ENCODE results near the gene ARF1.

ARF1 gene

GRCh38 chr1:228082214-228082917 lies at the start of gene ARF1:
TSS of gene ARF1 (plus strand) at chr1:228082708. CDS start at chr1:228097115, 14,407 bp downstream.
- peak within 1 kb of the TSS; percentile 98 for H3K9ac ChIP-seq (ENCODE audit: low read length)
- H2AFZ ChIP-seq (ENCODE audit: low read depth, low read length, severe bottlenecking): peak within 1 kb of the TSS; percentile 75
- peak within 1 kb of the TSS; percentile 93 for H3K4me3 ChIP-seq (ENCODE audit: insufficient read depth, low read length, poor library complexity, severe bottlenecking)
- peak within 1 kb of the TSS; percentile 77 for H3K4me2 ChIP-seq (ENCODE audit: low read depth, low read length, poor library complexity, severe bottlenecking)
- H4K20me1 ChIP-seq (ENCODE audit: low read depth, low read length): peaks cover 31% of the 10 kb centered on the region
- TF ChIP-seq CTCF (IDR thresholded peaks at IDR 0.05; ENCODE audit: insufficient read depth, low read length, poor library complexity, severe bottlenecking): no peak
- TF ChIP-seq EZH2phosphoT487 (conservative IDR thresholded peaks at IDR 0.05; ENCODE audit: low read length): no peak
- peak within 1 kb of the TSS; percentile 68 for H3K27ac ChIP-seq (ENCODE audit: low read depth, low read length)
- H3K36me3 ChIP-seq (ENCODE audit: low read length): no peaks in the 10 kb centered on the region
- H3F3A ChIP-seq (ENCODE audit: insufficient read depth): no peaks in the 10 kb centered on the region
- H3K9me2 ChIP-seq (replicated peaks; ENCODE audit: insufficient read depth, low read length): no peaks in the 10 kb centered on the region
- H3K9me3 ChIP-seq (ENCODE audit: insufficient read depth, low read length): no peaks in the 10 kb centered on the region
- peaks cover 70% of the 10 kb centered on the region for H3K79me2 ChIP-seq (ENCODE audit: insufficient read depth, low read length)
- H3K27me3 ChIP-seq (ENCODE audit: low read length): no peaks in the 10 kb centered on the region

GRCh38 chr1:228033376-228033775 lies 49.1 kb upstream of the ARF1 start:
- no peaks in the 10 kb centered on the region for H3K9me3 ChIP-seq (ENCODE audit: insufficient read depth, low read length)
- H3K9me2 ChIP-seq (replicated peaks; ENCODE audit: insufficient read depth, low read length): no peaks in the 10 kb centered on the region
- no peak overlapping the region for H3K4me3 ChIP-seq (ENCODE audit: insufficient read depth, low read length, poor library complexity, severe bottlenecking)
- H3K27ac ChIP-seq (ENCODE audit: low read depth, low read length): no peak overlapping the region
- no peak for TF ChIP-seq CTCF (IDR thresholded peaks at IDR 0.05; ENCODE audit: insufficient read depth, low read length, poor library complexity, severe bottlenecking)
- no peak for TF ChIP-seq EZH2phosphoT487 (conservative IDR thresholded peaks at IDR 0.05; ENCODE audit: low read length)
- no peaks in the 10 kb centered on the region for H3K27me3 ChIP-seq (ENCODE audit: low read length)
- no peaks in the 10 kb centered on the region for H4K20me1 ChIP-seq (ENCODE audit: low read depth, low read length)
- no peaks in the 10 kb centered on the region for H3F3A ChIP-seq (ENCODE audit: insufficient read depth)
- no peaks in the 10 kb centered on the region for H3K79me2 ChIP-seq (ENCODE audit: insufficient read depth, low read length)
- no peak overlapping the region for H3K4me2 ChIP-seq (ENCODE audit: low read depth, low read length, poor library complexity, severe bottlenecking)
- H2AFZ ChIP-seq (ENCODE audit: low read depth, low read length, severe bottlenecking): no peak overlapping the region
- H3K9ac ChIP-seq (ENCODE audit: low read length): no peak overlapping the region
- no peaks in the 10 kb centered on the region for H3K36me3 ChIP-seq (ENCODE audit: low read length)

- H3K9me2 ChIP-seq (replicated peaks; ENCODE audit: insufficient read depth, low read length): no peaks in the 10 kb centered on the region
- H2AFZ ChIP-seq (ENCODE audit: low read depth, low read length, severe bottlenecking): no peak overlapping the region
- TF ChIP-seq EZH2phosphoT487 (conservative IDR thresholded peaks at IDR 0.05; ENCODE audit: low read length): no peak
- TF ChIP-seq CTCF (IDR thresholded peaks at IDR 0.05; ENCODE audit: insufficient read depth, low read length, poor library complexity, severe bottlenecking): no peak
- H4K20me1 ChIP-seq (ENCODE audit: low read depth, low read length): no peaks in the 10 kb centered on the region
- H3K27ac ChIP-seq (ENCODE audit: low read depth, low read length): no peak overlapping the region
- H3F3A ChIP-seq (ENCODE audit: insufficient read depth): no peaks in the 10 kb centered on the region
- no peaks in the 10 kb centered on the region for H3K27me3 ChIP-seq (ENCODE audit: low read length)
- H3K9ac ChIP-seq (ENCODE audit: low read length): no peak overlapping the region
- no peak overlapping the region for H3K4me3 ChIP-seq (ENCODE audit: insufficient read depth, low read length, poor library complexity, severe bottlenecking)
- no peaks in the 10 kb centered on the region for H3K79me2 ChIP-seq (ENCODE audit: insufficient read depth, low read length)
- H3K36me3 ChIP-seq (ENCODE audit: low read length): no peaks in the 10 kb centered on the region
- no peak overlapping the region for H3K4me2 ChIP-seq (ENCODE audit: low read depth, low read length, poor library complexity, severe bottlenecking)
- H3K9me3 ChIP-seq (ENCODE audit: insufficient read depth, low read length): no peaks in the 10 kb centered on the region
These were observed 47.3 kb upstream of the ARF1 start for GRCh38 chr1:228034954-228035837.

All from SU-DHL-6 (cell line).